Fibroblast of mammary gland (primary cell): ENCODE data around the gene CCSER1.

ENCODE experiments used
- DNase-seq: peaks from one replicate; pipeline ENCODE4 v3.0.0-alpha.2; 2010; ENCODE audit warnings: low read depth
- H3K4me3 ChIP-seq: 2 replicates; pipeline ENCODE4 v1.5.1; 2011; ENCODE audit warnings: low read depth, mild to moderate bottlenecking, low read length, moderate library complexity; ENCODE audit not compliant: control insufficient read depth
- CTCF ChIP-seq: conservative IDR thresholded peaks from 2 replicates; pipeline ENCODE4 v1.5.1; 2011; ENCODE audit warnings: low read depth, low read length, inconsistent platforms; ENCODE audit not compliant: control insufficient read depth, insufficient read depth

CCSER1 gene

GRCh38 chr4:90425893-90426292 is 298.7 kb downstream of the CCSER1 start:
- TF ChIP-seq CTCF = no peak
- DNase-seq = no peak
- H3K4me3 ChIP-seq = no peak overlapping the region

GRCh38 chr4:90438522-90438921 is 311.3 kb downstream of the CCSER1 start:
- TF ChIP-seq CTCF = no peak
- DNase-seq = no peak
- H3K4me3 ChIP-seq = no peak overlapping the region

- H3K4me3 ChIP-seq = no peak overlapping the region
- no peak for DNase-seq
- no peak for TF ChIP-seq CTCF
These were observed 314.6 kb downstream of the CCSER1 start for GRCh38 chr4:90441770-90442169.

- DNase-seq = no peak
- no peak for TF ChIP-seq CTCF
- no peak overlapping the region for H3K4me3 ChIP-seq
These were observed 315.4 kb downstream of the CCSER1 start for GRCh38 chr4:90442619-90443018.

GRCh38 chr4:90443231-90443630 is 316.0 kb downstream of the CCSER1 start:
- no peak overlapping the region for H3K4me3 ChIP-seq
- DNase-seq = no peak
- no peak for TF ChIP-seq CTCF

GRCh38 chr4:90444904-90445303 is 317.7 kb downstream of the CCSER1 start:
- no peak for TF ChIP-seq CTCF
- no peak for DNase-seq
- H3K4me3 ChIP-seq = no peak overlapping the region

GRCh38 chr4:90445380-90445779 is 318.2 kb downstream of the CCSER1 start:
- DNase-seq = no peak
- no peak for TF ChIP-seq CTCF
- no peak overlapping the region for H3K4me3 ChIP-seq
